ENCODE data around the gene LIN7A.

- no peak for TF ChIP-seq CTCF (IDR thresholded peaks at IDR 0.05)
- TF ChIP-seq EP300 (IDR thresholded peaks at IDR 0.05) = no peak
Measured at GRCh38 chr12:80894179-80894578, 43.6 kb downstream of the LIN7A start.
